BJ (cell line): ENCODE results near the gene ZNF684. TPM values are rescaled to one million over a fixed set of nuclear protein-coding genes. Genes with fewer than 3 reads are reported as not detected.

Source experiments
- CTCF ChIA-PET: fragments of 350-600 bp; formaldehyde crosslinking; extraction: SDS; loops from one replicate; lab custom pipeline; 2021; ENCODE audit warnings: antibody characterized with exemption, inconsistent platforms; lab: Yijun Ruan, JAX
- POLR2A ChIA-PET: fragments of 300-600 bp; sonication (Branson Sonifier 250); formaldehyde crosslinking; extraction: SDS; loops from one replicate; lab custom pipeline; 2021; ENCODE audit warnings: antibody characterized with exemption; lab: Charles Lee
- DNase-seq: peaks from one replicate; pipeline ENCODE4 v3.0.0-alpha.2; 2011; ENCODE audit warnings: low read depth
- H3K27me3 ChIP-seq: 2 replicates; pipeline ENCODE4 v1.6.0; 2011; ENCODE audit warnings: low read length; ENCODE audit not compliant: control insufficient read depth, insufficient read depth
- H3K36me3 ChIP-seq: 2 replicates; pipeline ENCODE4 v1.5.1; 2011; ENCODE audit warnings: low read length; ENCODE audit not compliant: control insufficient read depth, insufficient read depth
- H3K4me3 ChIP-seq: 2 replicates; pipeline ENCODE4 v1.5.1; 2011; ENCODE audit warnings: low read depth, mild to moderate bottlenecking, control low read depth, low read length
- CTCF ChIP-seq: IDR thresholded peaks from 2 replicates; pipeline ENCODE4 v1.5.1; 2011; ENCODE audit warnings: low read depth, mild to moderate bottlenecking, control low read depth, inconsistent platforms, low read length, moderate library complexity; ENCODE audit not compliant: insufficient read depth
- polyA plus RNA-seq: library from polyadenylated mRNA; depleted of rRNA; stranded (reverse); fragments of >200 nt; gene quantifications from 2 replicates; pipeline ENCODE4 v1.2.3, GENCODE V29; 2011

Gene ZNF684
- polyA plus RNA-seq, 1 experiment, result 1.4 TPM

- no peak for DNase-seq
- Histone ChIP-seq H3K4me3 (no peak overlapping the region), H3K36me3 (no peaks in the 10 kb centered on the region; the same call in 1 of the 2 replicates), H3K27me3 (no peaks in the 10 kb centered on the region)
- CTCF ChIA-PET, result no interaction called here
- POLR2A ChIA-PET, result no interaction called here
- no peak for TF ChIP-seq CTCF
These were observed 11.9 kb upstream of the ZNF684 start for GRCh38 chr1:40519517-40519916.

GRCh38 chr1:40530735-40531380 is 579 bp upstream of the ZNF684 start:
- peak overlapping the region; percentile 79 for H3K4me3 ChIP-seq
- CTCF ChIA-PET, result interaction anchor here (0.7 to 2.6 kb wide), 3 partner anchors 11 to 103 kb away, joined by 3 to 20 read pairs (median 3); no protein-coding TSS in a partner anchor
- H3K36me3 ChIP-seq, result no peaks in the 10 kb centered on the region
- POLR2A ChIA-PET, result interaction anchor here (0.7 kb wide), 1 partner anchor 551 kb away, joined by 3 read pairs; no protein-coding TSS in a partner anchor
- TF ChIP-seq CTCF, result no peak
- DNase-seq, result no peak
- no peaks in the 10 kb centered on the region for H3K27me3 ChIP-seq

- Histone ChIP-seq H3K36me3 (no peaks in the 10 kb centered on the region), H3K27me3 (no peaks in the 10 kb centered on the region), H3K4me3 (peak overlapping the region; percentile 79)
- DNase-seq, result no peak
- TF ChIP-seq CTCF, result no peak
- POLR2A ChIA-PET, result interaction anchor here (0.6 kb wide), 1 partner anchor 9 kb away, joined by 9 read pairs; no protein-coding TSS in a partner anchor
- CTCF ChIA-PET, result interaction anchor here (0.7 to 2.6 kb wide), 10 partner anchors 9 to 417 kb away, joined by 3 to 20 read pairs (median 4); no protein-coding TSS in a partner anchor
These were observed 589 bp downstream of the ZNF684 start for GRCh38 chr1:40532062-40532389.

GRCh38 chr1:40532844-40533424 is 1.5 kb downstream of the ZNF684 start:
- POLR2A ChIA-PET, result no interaction called here
- Histone ChIP-seq H3K36me3 (no peaks in the 10 kb centered on the region), H3K27me3 (no peaks in the 10 kb centered on the region), H3K4me3 (no peak overlapping the region)
- peak; percentile 70 for TF ChIP-seq CTCF
- CTCF ChIA-PET, result interaction anchor here (0.7 to 2.6 kb wide), 13 partner anchors 8 to 416 kb away, joined by 3 to 20 read pairs (median 4); no protein-coding TSS in a partner anchor
- DNase-seq, result no peak

- ChIA-PET CTCF (no interaction called here), POLR2A (no interaction called here)
- no peak for TF ChIP-seq CTCF
- no peaks in the 10 kb centered on the region for H3K27me3 ChIP-seq
- no peak for DNase-seq
- no peaks in the 10 kb centered on the region for H3K36me3 ChIP-seq
- H3K4me3 ChIP-seq, result no peak overlapping the region
These were observed 3.2 kb downstream of the ZNF684 start for GRCh38 chr1:40534589-40534988.
